GM12864 (cell line): ENCODE measurements around the gene CLEC2B.

Experiments
- DNase-seq: peaks from one replicate; pipeline ENCODE4 v3.0.0-alpha.2; 2011; ENCODE audit warnings: low read depth
- H3K4me3 ChIP-seq: 2 replicates; pipeline ENCODE4 v1.5.1; 2011; ENCODE audit warnings: mild to moderate bottlenecking, low read depth, low read length, control low read depth
- TF ChIP-seq, protein P1 (sequence below): IDR thresholded peaks from 2 replicates; pipeline ENCODE4 v1.5.1; 2011; ENCODE audit warnings: low read depth, mild to moderate bottlenecking, moderate library complexity, low read length, control low read depth, inconsistent platforms; ENCODE audit errors: missing control alignments

CLEC2B gene

DNA sequence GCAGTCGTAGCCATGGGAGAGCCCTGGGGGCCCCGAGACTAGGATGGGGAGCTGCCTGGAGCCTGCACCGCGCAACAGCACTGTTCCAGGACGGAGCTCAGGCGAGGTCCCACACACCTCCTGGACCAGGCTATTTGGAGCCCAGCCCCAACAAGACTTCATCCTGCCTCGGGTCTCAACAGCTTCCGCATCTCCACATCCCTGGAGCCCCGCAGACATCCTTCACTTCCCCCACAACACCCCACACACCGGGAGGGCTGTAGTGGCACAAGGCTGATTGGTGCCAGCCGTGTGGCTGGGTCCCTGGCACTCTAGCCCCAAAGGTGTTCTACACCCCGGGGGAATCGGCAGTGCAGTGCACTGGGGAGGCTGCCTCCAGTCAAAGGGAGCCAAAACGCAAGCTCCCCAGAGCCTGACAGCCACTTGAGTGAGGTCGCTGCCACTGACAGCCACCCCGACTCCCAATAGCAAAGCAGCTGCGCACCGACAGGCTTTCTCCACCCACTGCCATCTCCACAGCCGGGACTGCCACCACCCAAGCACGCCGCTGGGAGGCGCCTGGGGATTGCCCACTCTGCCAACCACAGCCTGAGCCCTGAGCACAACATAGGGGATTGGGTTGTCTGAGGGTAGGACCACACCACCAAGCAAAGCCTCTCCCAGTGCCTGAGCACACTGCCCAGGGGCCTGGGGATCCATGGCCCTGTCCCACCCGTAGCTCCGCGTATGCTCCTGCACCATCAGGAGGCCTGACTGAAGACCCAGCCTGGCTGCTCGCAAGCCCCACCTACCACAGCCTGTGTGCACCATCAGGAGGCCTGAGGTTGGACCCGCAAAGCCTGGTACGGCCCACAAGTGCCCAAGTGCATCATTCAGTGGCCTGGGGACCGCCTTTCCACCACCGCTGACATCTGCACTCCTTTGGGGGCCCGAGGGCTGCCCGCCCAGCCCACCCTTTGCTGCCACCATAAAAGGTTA lies 55.0 kb downstream of the CLEC2B start:
- peak overlapping the region; percentile 28 for H3K4me3 ChIP-seq
- TF ChIP-seq, protein P1, sequence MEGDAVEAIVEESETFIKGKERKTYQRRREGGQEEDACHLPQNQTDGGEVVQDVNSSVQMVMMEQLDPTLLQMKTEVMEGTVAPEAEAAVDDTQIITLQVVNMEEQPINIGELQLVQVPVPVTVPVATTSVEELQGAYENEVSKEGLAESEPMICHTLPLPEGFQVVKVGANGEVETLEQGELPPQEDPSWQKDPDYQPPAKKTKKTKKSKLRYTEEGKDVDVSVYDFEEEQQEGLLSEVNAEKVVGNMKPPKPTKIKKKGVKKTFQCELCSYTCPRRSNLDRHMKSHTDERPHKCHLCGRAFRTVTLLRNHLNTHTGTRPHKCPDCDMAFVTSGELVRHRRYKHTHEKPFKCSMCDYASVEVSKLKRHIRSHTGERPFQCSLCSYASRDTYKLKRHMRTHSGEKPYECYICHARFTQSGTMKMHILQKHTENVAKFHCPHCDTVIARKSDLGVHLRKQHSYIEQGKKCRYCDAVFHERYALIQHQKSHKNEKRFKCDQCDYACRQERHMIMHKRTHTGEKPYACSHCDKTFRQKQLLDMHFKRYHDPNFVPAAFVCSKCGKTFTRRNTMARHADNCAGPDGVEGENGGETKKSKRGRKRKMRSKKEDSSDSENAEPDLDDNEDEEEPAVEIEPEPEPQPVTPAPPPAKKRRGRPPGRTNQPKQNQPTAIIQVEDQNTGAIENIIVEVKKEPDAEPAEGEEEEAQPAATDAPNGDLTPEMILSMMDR: peak; percentile 98
- DNase-seq: no peak

- no peak overlapping the region for H3K4me3 ChIP-seq
- TF ChIP-seq, protein P1: no peak
- DNase-seq: no peak
Measured at GRCh38 chr12:9811621-9812020, 57.5 kb downstream of the CLEC2B start.

DNA sequence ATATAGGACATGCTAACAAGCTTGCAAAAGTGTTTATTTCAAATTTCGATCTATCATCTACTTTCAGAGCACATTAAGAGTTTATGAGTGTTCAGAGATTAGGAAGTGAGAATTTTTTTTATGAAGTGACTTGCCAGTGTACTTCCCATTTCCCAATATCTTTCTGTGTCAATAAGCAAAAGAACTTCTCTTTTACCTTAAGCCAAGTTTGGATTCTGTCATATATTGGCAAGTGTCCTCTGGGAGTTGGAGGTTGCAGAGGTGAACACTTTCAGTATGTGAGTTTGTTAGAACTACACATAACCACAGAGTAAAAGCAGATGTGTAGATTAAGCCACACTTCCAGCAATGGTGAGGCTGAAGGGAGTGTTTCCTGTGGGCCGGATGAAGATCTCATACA lies 58.5 kb downstream of the CLEC2B start:
- TF ChIP-seq, protein P1: no peak
- DNase-seq: no peak
- no peak overlapping the region for H3K4me3 ChIP-seq

DNA sequence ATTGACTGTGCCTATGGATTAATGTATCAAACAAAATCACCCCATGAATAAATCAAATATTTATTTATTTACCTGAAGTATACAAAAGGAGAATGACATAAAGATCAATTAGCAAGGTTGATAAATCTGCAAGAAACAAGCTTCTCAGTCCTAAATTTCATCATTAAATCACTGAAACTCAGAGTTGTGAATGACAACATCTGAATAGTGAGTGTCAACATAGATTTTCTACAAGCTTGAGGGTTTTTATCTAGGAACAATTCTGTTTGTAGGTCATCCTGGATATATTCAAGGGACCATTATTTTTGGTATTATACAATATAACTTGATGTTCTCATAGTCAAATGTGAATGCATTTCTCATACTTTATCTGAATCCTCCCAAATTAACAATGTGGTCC lies 59.3 kb downstream of the CLEC2B start:
- H3K4me3 ChIP-seq: no peak overlapping the region
- TF ChIP-seq, protein P1: no peak

DNA sequence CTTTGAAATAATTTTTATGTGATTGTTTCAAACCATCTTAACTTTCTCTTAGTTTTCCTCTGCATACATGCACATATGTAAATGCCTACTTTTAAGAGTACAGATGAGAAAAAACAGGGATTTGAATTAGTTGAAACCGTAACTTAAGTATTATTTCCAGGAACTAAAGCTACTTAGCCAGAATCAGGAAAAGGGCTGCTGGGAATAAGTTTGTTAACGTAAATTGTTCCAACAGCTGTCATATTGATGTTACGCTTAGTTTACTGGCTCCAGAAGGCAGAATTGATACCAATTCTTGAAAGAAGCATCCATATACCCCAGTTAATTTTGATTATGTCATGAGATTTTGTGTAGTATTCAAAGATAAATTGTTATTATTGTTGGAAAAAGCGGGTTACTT lies 59.8 kb downstream of the CLEC2B start:
- TF ChIP-seq, protein P1: no peak
- DNase-seq: no peak
- H3K4me3 ChIP-seq: no peak overlapping the region

More for the DNA sequence above, 59.3 kb downstream of the CLEC2B start:
- no peak for DNase-seq

- no peak overlapping the region for H3K4me3 ChIP-seq
- DNase-seq: no peak
- TF ChIP-seq, protein P1: no peak
Measured at GRCh38 chr12:9808504-9808903, 60.6 kb downstream of the CLEC2B start.
